Measurements from ENCODE around the gene ARVCF. TPM values are rescaled to one million over a fixed set of nuclear protein-coding genes. Genes with fewer than 3 reads are reported as not detected.

The ARVCF gene
- total RNA-seq, 1 donor from 2014 or later: 25.4 TPM

DNA sequence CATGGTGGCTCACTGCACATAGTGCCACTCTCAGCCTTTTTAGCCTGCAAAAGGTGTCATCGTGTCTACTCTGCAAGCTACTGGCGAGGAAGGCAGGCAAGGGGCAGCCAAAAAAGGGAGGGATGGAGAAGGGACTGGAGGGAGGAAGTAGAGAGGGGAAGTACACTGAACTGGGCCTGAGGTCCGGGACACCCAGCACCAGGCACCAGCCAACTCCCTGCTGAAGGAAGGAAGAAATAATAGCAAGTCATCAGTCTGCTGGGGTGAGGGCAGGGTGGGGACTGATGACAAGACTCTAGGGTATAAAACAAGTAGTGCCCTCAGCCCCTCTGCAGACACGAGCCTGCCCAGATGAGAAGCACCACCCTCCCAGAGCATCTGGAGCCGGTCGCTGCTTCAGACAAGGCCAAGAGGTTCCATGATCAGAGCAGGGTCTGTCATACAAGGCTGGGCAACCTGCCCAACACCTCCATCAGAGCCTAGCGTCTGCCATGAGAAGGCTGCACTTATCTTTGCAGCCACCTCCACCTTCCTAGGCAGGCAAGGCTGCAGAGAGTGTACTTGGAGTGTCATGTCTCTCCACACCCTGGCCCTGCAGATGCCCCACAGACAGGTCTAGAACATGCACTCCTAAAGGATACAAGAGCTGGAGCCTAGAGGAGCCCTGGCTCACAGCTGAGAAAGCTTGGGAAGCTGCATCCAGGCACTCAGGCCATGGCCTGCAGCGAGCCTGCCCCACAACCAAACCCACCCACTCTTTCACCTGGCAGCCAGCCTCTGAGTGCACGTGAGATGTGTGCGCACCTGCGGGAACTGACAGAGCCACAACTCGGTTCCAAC, 84.0 kb downstream of the ARVCF start:
- Histone ChIP-seq H3K9me3 (replicated peaks) (peaks cover 12% of the 10 kb centered on the region), H3K4me3 (no peak overlapping the region), H3K27ac (replicated peaks) (no peak overlapping the region), H3K4me1 (no peaks in the 10 kb centered on the region), H3K27me3 (ENCODE audit: low read depth) (no peaks in the 10 kb centered on the region), H3K36me3 (peaks cover 22% of the 10 kb centered on the region)
- intact Hi-C loops (cut with micrococcal nuclease): no loop called here
- TF ChIP-seq, protein P1, sequence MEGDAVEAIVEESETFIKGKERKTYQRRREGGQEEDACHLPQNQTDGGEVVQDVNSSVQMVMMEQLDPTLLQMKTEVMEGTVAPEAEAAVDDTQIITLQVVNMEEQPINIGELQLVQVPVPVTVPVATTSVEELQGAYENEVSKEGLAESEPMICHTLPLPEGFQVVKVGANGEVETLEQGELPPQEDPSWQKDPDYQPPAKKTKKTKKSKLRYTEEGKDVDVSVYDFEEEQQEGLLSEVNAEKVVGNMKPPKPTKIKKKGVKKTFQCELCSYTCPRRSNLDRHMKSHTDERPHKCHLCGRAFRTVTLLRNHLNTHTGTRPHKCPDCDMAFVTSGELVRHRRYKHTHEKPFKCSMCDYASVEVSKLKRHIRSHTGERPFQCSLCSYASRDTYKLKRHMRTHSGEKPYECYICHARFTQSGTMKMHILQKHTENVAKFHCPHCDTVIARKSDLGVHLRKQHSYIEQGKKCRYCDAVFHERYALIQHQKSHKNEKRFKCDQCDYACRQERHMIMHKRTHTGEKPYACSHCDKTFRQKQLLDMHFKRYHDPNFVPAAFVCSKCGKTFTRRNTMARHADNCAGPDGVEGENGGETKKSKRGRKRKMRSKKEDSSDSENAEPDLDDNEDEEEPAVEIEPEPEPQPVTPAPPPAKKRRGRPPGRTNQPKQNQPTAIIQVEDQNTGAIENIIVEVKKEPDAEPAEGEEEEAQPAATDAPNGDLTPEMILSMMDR (IDR thresholded peaks at IDR 0.05; ENCODE audit: borderline replicate concordance): no peak
- no peak for DNase-seq

DNA sequence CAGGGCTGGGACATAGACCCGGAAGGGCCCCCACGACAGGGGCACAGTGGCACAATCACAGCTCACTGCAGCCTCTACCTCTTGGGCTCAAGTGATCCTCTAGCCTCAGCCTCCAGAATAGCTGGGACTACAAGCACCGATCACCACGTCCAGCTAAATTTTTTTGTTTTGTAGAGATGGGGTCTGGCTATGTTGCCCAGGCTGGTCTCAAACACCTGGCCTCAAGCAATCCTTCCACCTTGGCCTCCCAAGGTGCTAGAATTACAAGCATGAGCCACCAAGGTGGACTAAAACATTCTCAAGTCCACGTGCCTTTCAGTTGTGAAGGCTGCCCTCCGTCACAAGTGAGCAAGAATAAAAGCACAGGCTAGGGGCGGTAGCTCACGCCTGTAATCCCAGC, 85.1 kb downstream of the ARVCF start:
- Histone ChIP-seq H3K4me1 (no peaks in the 10 kb centered on the region), H3K27me3 (ENCODE audit: low read depth) (no peaks in the 10 kb centered on the region), H3K27ac (replicated peaks) (no peak overlapping the region), H3K9me3 (replicated peaks) (peaks cover 12% of the 10 kb centered on the region), H3K4me3 (no peak overlapping the region), H3K36me3 (peaks cover 19% of the 10 kb centered on the region)
- TF ChIP-seq, protein P1 (IDR thresholded peaks at IDR 0.05; ENCODE audit: borderline replicate concordance): no peak
- DNase-seq: no peak
- intact Hi-C loops (cut with micrococcal nuclease): no loop called here

DNA sequence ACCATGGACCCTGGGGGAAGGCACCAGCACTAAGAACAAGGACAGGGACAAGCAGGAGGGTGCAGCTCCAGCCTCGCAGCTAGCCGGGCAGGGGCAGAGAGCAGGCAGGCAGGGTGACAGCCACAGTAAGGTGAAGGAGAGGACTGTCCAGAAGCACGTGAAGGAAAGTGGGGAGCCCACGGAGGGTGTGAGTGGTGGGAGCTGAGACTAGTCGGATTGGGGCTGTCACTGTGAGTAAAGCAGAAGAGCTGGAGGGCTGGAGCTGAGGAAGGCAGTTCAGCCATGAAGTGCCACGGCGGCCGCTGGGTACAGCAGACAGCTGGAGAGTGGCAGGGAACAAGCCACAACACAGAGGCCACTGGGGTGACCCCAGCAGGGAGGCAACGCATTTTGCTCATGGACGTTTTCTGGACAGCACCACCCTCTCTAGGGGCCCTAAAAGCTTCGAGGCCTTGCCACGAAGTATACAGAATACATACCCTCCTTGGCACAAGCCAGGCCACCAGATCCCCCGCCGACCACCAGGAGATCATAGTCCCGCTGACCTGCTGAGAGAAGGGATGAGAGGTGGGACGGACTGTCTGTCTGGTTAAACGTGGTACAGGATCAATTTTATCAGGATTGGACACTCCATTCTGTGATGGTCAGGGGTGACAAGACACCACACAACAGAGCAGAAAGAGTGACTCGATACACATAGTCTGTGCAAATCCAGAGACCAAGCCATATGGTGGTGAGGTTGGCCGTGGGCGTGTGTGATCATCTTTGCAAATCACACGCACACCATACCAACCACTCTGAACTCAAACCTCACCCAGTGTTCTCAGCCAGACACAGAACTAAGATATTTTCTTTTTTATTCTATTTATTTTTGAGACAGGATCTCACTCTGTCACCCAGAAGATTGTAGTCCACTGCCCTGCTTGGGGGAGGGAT, 85.8 kb downstream of the ARVCF start:
- Histone ChIP-seq H3K9me3 (replicated peaks) (peaks cover 10% of the 10 kb centered on the region), H3K4me1 (no peaks in the 10 kb centered on the region), H3K4me3 (no peak overlapping the region), H3K36me3 (peaks cover 15% of the 10 kb centered on the region), H3K27me3 (ENCODE audit: low read depth) (no peaks in the 10 kb centered on the region), H3K27ac (replicated peaks) (no peak overlapping the region)
- TF ChIP-seq, protein P1 (IDR thresholded peaks at IDR 0.05; ENCODE audit: borderline replicate concordance): no peak
- no peak for DNase-seq
- intact Hi-C loops (cut with micrococcal nuclease): no loop called here

DNA sequence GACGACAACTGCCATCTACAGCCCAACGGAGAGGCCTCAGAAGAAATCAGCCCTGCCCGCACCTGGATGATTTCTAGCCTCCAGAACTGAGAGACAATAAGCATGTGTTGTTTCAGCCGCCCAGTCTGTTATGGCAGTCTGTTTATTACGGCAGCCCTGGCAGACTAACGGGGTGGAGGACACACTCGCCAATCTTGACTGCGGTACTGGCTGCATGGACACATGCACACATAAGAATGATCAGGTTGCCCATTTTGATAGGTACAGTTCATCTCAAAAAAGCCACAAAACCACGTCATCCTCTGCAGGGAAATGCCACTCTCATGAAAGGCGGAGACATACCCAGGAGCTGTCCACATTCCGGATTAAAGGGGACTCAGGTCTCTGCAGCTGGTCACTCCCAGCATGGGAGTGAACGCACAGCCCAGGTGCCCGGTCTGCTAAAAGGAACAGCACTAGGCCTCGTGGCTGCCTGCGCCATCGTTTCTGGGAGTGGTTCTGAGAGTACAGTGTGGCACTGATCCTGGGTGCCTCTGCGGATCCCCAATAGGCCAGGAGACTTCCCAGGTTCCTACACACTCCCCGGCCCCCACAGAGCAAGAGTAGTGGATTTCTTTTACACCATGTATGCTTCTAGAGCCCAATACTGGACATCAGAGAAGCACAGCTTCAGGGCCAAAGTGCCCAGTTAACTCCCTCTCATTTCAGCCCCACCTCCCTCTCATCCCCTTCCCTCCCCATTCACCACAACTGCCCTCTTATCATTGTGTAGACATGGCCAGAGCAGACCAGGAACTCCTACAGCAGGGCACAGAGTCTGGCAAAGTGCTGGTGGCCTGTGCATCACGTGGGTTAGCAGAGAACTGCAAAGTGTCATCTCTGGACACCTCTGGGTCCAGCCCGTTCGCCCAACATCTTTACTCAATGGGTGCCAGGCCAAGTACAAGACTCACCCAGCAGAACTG, 86.8 kb downstream of the ARVCF start:
- peaks cover under 1% of the 10 kb centered on the region for H3K9me3 ChIP-seq (replicated peaks)
- intact Hi-C loops (cut with micrococcal nuclease): no loop called here
- H3K36me3 ChIP-seq: peaks cover 6% of the 10 kb centered on the region
- H3K27ac ChIP-seq (replicated peaks): no peak overlapping the region
- no peaks in the 10 kb centered on the region for H3K4me1 ChIP-seq
- H3K27me3 ChIP-seq (ENCODE audit: low read depth): no peaks in the 10 kb centered on the region
- no peak overlapping the region for H3K4me3 ChIP-seq
- DNase-seq: no peak
- TF ChIP-seq, protein P1 (IDR thresholded peaks at IDR 0.05; ENCODE audit: borderline replicate concordance): no peak

DNA sequence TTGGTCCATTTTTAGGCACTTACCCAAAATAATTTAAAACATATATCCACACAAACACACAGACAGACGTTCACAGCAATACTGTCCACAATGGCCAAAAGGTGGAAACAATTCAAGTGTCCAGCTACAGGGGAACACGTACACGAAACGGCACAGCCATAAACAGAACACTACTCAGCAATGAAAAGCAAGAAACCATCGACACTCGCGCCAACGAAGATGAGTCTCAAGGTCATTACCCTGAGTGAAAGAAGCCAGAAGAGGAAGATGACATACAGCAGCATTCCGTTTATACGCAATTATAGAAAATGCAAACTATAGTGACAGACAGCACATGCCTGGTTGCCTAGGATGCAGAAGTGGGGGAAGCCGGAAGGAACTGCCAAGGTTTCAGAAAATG, 88.4 kb downstream of the ARVCF start:
- Histone ChIP-seq H3K4me3 (no peak overlapping the region), H3K27ac (replicated peaks) (no peak overlapping the region), H3K4me1 (no peaks in the 10 kb centered on the region), H3K36me3 (peaks cover 5% of the 10 kb centered on the region), H3K9me3 (replicated peaks) (no peaks in the 10 kb centered on the region), H3K27me3 (ENCODE audit: low read depth) (no peaks in the 10 kb centered on the region)
- TF ChIP-seq, protein P1 (IDR thresholded peaks at IDR 0.05; ENCODE audit: borderline replicate concordance): no peak
- DNase-seq: no peak
- intact Hi-C loops (cut with micrococcal nuclease): no loop called here
